GM12878 (cell line): ENCODE results near the gene UNC45A. TPM values are rescaled to one million over a fixed set of nuclear protein-coding genes. Genes with fewer than 3 reads are reported as not detected.

Experiments
- ATAC-seq: fragments of 200-7000 bp; cut with Tn5 transposase; 3 replicates; pipeline ENCODE4 v1.9.1; 2020; ENCODE audit warnings: mild to moderate bottlenecking, moderate library complexity
- BruUV-seq: library from RNA; stranded (reverse); fragments of 400-500 nt; replicated peaks from 2 replicates; lab custom pipeline; 2021; lab: Mats Ljungman, UMichigan
- CTCF ChIA-PET: fragments of 300-600 bp; sonication (Branson Sonifier 250); formaldehyde crosslinking; extraction: SDS; loops from one replicate; lab custom pipeline; 2021; ENCODE audit warnings: inconsistent platforms; lab: Yijun Ruan, JAX
- POLR2A ChIA-PET: fragments of 350-600 bp; formaldehyde crosslinking; extraction: SDS; loops from one replicate; lab custom pipeline; 2021; ENCODE audit warnings: inconsistent platforms; lab: Charles Lee
- RAD21 ChIA-PET: fragments of 300-600 bp; sonication (Branson Sonifier 250); formaldehyde crosslinking; loops from one replicate; lab custom pipeline; 2023; ENCODE audit warnings: antibody characterized with exemption; ENCODE audit not compliant: unreplicated experiment; lab: Charles Lee
- SMC1A ChIA-PET: fragments of 300-600 bp; sonication (Branson Sonifier 250); formaldehyde crosslinking; loops from one replicate; lab custom pipeline; 2023; ENCODE audit not compliant: unreplicated experiment, uncharacterized antibody; lab: Charles Lee
- DNase-seq: peaks from one replicate; pipeline ENCODE4 v3.0.0-alpha.2; 2011; ENCODE audit warnings: low read depth, low spot score
- FAIRE-seq: peaks from 3 replicates; lab custom pipeline; 2011; peaks lifted over from hg19 to GRCh38; lab: Jason Lieb, UNC
- H2AFZ ChIP-seq: 2 replicates; pipeline ENCODE4 v1.6.0; 2011; ENCODE audit warnings: low read depth, low read length, control low read depth; ENCODE audit not compliant: control insufficient read depth
- H3K27ac ChIP-seq: 2 replicates; pipeline ENCODE4 v1.5.1; 2011; ENCODE audit warnings: control low read depth; ENCODE audit not compliant: control insufficient read depth, insufficient read depth
- H3K27me3 ChIP-seq, 2 experiments: replicated peaks in 1 of 2; 2 replicates each; pipeline versions ENCODE4 v1.6.0 to v1.6.1; 2011; ENCODE audit warnings: low read length in 1 of 2; ENCODE audit not compliant: control insufficient read depth in 2 of 2, insufficient read depth in 2 of 2
- H3K36me3 ChIP-seq, 2 experiments: 2 replicates each; pipeline ENCODE4 v1.5.1; 2011; ENCODE audit warnings: low read length in 1 of 2; ENCODE audit not compliant: control insufficient read depth in 2 of 2, insufficient read depth in 2 of 2
- H3K4me1 ChIP-seq: 2 replicates; pipeline ENCODE4 v1.6.1; 2011; ENCODE audit warnings: mild to moderate bottlenecking, low read length, moderate library complexity, mixed read lengths; ENCODE audit not compliant: control insufficient read depth, insufficient read depth
- H3K4me2 ChIP-seq: 2 replicates; pipeline ENCODE4 v1.6.0; 2011; ENCODE audit warnings: control low read depth; ENCODE audit not compliant: control insufficient read depth, insufficient read depth
- H3K4me3 ChIP-seq: fragments of 200-600 bp; sonication (generic); 2 replicates; pipeline ENCODE4 v1.5.1; 2016
- H3K79me2 ChIP-seq: 2 replicates; pipeline ENCODE4 v1.6.0; 2011; ENCODE audit warnings: low read length; ENCODE audit not compliant: control insufficient read depth, insufficient read depth
- H3K9ac ChIP-seq: 2 replicates; pipeline ENCODE4 v1.8.0; 2011; ENCODE audit warnings: low read length, control low read depth, mixed read lengths; ENCODE audit not compliant: control insufficient read depth, insufficient read depth
- H3K9me3 ChIP-seq: replicated peaks from 3 replicates; pipeline ENCODE4 v1.5.1; 2011; ENCODE audit warnings: mild to moderate bottlenecking, low read length; ENCODE audit not compliant: control insufficient read depth, insufficient read depth
- H4K20me1 ChIP-seq: 2 replicates; pipeline ENCODE4 v1.6.0; 2011; ENCODE audit not compliant: control insufficient read depth, insufficient read depth
- ATF3 ChIP-seq: IDR thresholded peaks from 2 replicates; pipeline ENCODE4 v1.6.1; 2011; ENCODE audit warnings: low read depth, mild to moderate bottlenecking, low read length, moderate library complexity, borderline replicate concordance; ENCODE audit errors: extremely low read depth
- BCLAF1 ChIP-seq: fragments of 450-650 bp; IDR thresholded peaks from 2 replicates; pipeline ENCODE4 v1.6.1; 2017; ENCODE audit warnings: antibody characterized with exemption, mild to moderate bottlenecking, moderate library complexity
- CHD4 ChIP-seq: fragments of 200-600 bp; sonication (generic); IDR thresholded peaks from 2 replicates; pipeline ENCODE4 v1.6.1; 2016; ENCODE audit warnings: mild to moderate bottlenecking
- CREB1 ChIP-seq: IDR thresholded peaks from 2 replicates; pipeline ENCODE4 v1.6.1; 2012; ENCODE audit warnings: low read depth, mild to moderate bottlenecking, inconsistent platforms
- CREM ChIP-seq: IDR thresholded peaks from 2 replicates; pipeline ENCODE4 v1.6.1; 2014; ENCODE audit warnings: antibody characterized with exemption, low read depth
- CUX1 ChIP-seq: IDR thresholded peaks from 2 replicates; pipeline ENCODE4 v1.6.1; 2012; ENCODE audit warnings: improper control_type of control experiment, low read depth, low read length; ENCODE audit not compliant: insufficient replicate concordance
- HDAC2 ChIP-seq: fragments of 200-600 bp; sonication (generic); IDR thresholded peaks from 2 replicates; pipeline ENCODE4 v1.6.1; 2017
- IKZF2 ChIP-seq, 2 experiments: fragments of 450-650 bp; IDR thresholded peaks; 2 replicates each; pipeline ENCODE4 v1.6.1; 2017; ENCODE audit warnings: mild to moderate bottlenecking in 2 of 2, moderate library complexity in 2 of 2
- KLF5 ChIP-seq: fragments of 450-650 bp; IDR thresholded peaks from 2 replicates; pipeline ENCODE4 v1.6.1; 2014; ENCODE audit warnings: mild to moderate bottlenecking; ENCODE audit not compliant: partially characterized antibody
- NRF1 ChIP-seq: conservative IDR thresholded peaks from 2 replicates; pipeline ENCODE4 v1.6.1; 2011; ENCODE audit warnings: mild to moderate bottlenecking, low read depth, low read length, improper control_type of control experiment
- RCOR1 ChIP-seq: conservative IDR thresholded peaks from 2 replicates; pipeline ENCODE4 v1.6.1; 2012; ENCODE audit warnings: low read depth, low read length, improper control_type of control experiment
- RELB ChIP-seq: fragments of 450-650 bp; IDR thresholded peaks from 2 replicates; pipeline ENCODE4 v1.6.1; 2017; ENCODE audit warnings: low read depth, mild to moderate bottlenecking, moderate library complexity
- WGBS: methylation state at CpG from one replicate; pipeline ENCODE4 v1.1.6; 2016; ENCODE audit warnings: low lambda C conversion rate; ENCODE audit not compliant: insufficient replicate concordance, insufficient coverage; ENCODE audit errors: missing lambda C conversion rate; 5-methylcytosine and 5-hydroxymethylcytosine counted together
- in situ Hi-C: fragments of 300-500 bp; cut with MboI; formaldehyde crosslinking; loops from 9 replicates; pipeline ENCODE4 v1.14.3; 2018; ENCODE audit warnings: mixed read lengths
- intact Hi-C: fragments of 100-400 bp; cut with micrococcal nuclease; formaldehyde crosslinking; loops from one replicate; pipeline ENCODE4 v1.14.2; 2022; ENCODE audit not compliant: unreplicated experiment
- polyA plus RNA-seq, 11 experiments: library from polyadenylated mRNA; depleted of rRNA in 4 of 11; unstranded in 6 of 11; stranded (reverse) in 5 of 11; fragments of >200 nt; fragmentation: Nextera tagmentation in 4 of 11; fragmentation: Illumina TruSeq in 1 of 11; extraction: Ambion mirVana in 4 of 11; extraction: Trizol in 1 of 11; gene quantifications; 1 replicate in 1 of 11; 2 replicates in 10 of 11; pipeline versions ENCODE4 v1.2.1 to v1.2.3, GENCODE V29; 2011 to 2016; ENCODE audit warnings: inconsistent platforms in 2 of 11, missing spikeins in 2 of 11, low read depth in 1 of 11
- total RNA-seq, 4 experiments: library from RNA; depleted of rRNA in 3 of 4; stranded (reverse); fragments of >200 nt in 3 of 4; fragmentation: Illumina TruSeq in 1 of 4; extraction: Trizol in 1 of 4; gene quantifications; 2 replicates each; pipeline versions ENCODE4 v1.2.1 to v1.2.3, GENCODE V29; 2013 to 2021

Gene UNC45A
- total and polyA plus RNA-seq, 10 of the 15 experiments (the other 5 are each of a cell fraction or from before 2014, with no cell fraction given), result 10.3 to 57.8 (median 40.5) TPM

GRCh38 chr15:90909976-90910375 lies 25.1 kb upstream of the UNC45A start (continued):
- TF ChIP-seq BCLAF1, result no peak
- TF ChIP-seq ATF3, result no peak
- TF ChIP-seq RCOR1, result no peak
- TF ChIP-seq NRF1, result no peak
- TF ChIP-seq RELB, result no peak

GRCh38 chr15:90910441-90911301 lies 24.4 kb upstream of the UNC45A start:
- FAIRE-seq, result no peak
- no peaks in the 10 kb centered on the region; the same call in 1 of the 2 replicates for H4K20me1 ChIP-seq
- ChIA-PET RAD21 (no interaction called here), SMC1A (no interaction called here), POLR2A (no interaction called here), CTCF (no interaction called here)
- BruUV-seq, result no TSS peak
- no peak; the same call in 2 of the 3 replicates for ATAC-seq
- H3K4me2 ChIP-seq, result no peak overlapping the region
- H2AFZ ChIP-seq, result no peak overlapping the region
- WGBS, result 95% methylated on average over 24 of the region's 24 CpGs
- H3K79me2 ChIP-seq, result no peaks in the 10 kb centered on the region
- intact Hi-C loops (no loop called here), in situ Hi-C loops (no loop called here)
- H3K4me1 ChIP-seq, result no peaks in the 10 kb centered on the region
- H3K27me3 ChIP-seq, result no peaks in the 10 kb centered on the region
- H3K27ac ChIP-seq, result no peak overlapping the region
- DNase-seq, result no peak
- H3K4me3 ChIP-seq, result no peak overlapping the region
- H3K9me3 ChIP-seq, result no peaks in the 10 kb centered on the region
- peaks cover 26 to 55% of the 10 kb centered on the region in 2 experiments for H3K36me3 ChIP-seq
- no peak overlapping the region for H3K9ac ChIP-seq
- TF ChIP-seq KLF5 (no peak), CREM (no peak), CUX1 (no peak), HDAC2 (no peak), CREB1 (no peak), IKZF2 (IDR thresholded peaks at IDR 0.05) (no peak), CHD4 (no peak)
